NCI-H748 (cell line): ENCODE results near the gene RNF149.

ENCODE experiments used
- DNase-seq: peaks from one replicate; lab custom pipeline; 2025; ENCODE audit not compliant: unreplicated experiment; lab: John Stamatoyannopoulos, UW

RNF149 gene

DNA sequence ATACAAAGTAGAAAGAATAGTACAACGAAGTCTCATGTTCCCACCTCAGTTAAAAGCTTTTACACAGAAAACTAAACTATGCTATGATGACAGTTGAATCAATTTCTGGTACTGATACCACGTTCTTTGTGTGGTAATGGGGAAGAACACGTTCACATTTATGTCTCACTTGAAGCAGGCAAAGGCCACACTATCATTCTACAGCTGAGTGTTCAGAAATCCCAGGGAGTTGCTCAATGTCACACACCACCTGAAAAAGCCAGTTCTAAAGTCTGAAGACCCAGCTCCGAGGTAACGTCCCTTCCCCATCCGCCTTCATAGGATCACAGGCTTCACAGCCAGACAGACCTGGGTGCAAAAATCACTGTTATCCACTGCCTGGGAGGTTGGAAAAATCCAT is 8.9 kb downstream of the RNF149 start:
- DNase-seq: no peak

- no peak for DNase-seq
Measured at GRCh38 chr2:101297383-101297782, 11.1 kb downstream of the RNF149 start.

GRCh38 chr2:101296371-101296770 is 12.1 kb downstream of the RNF149 start:
- DNase-seq: no peak

DNA sequence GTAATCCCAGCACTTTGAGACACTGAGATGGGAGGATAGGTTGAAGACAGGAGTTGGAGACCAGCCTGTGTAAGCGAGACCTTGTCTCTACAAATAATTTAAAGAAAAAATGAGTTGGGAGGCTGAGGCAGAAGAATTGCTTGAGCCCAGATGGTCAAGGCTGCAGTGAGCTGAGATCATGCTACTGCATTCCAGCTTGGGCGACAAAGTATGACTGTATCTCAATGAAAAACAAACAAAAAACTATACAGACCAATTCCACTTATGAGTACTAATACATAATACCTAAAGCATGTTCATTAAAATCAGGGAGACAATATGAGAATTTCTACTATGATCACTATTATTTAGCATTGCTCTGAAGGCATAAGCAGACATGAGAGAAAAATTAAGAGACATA is 12.6 kb downstream of the RNF149 start:
- DNase-seq: no peak

- no peak for DNase-seq
Measured at GRCh38 chr2:101294861-101295260, 13.6 kb downstream of the RNF149 start.

DNA sequence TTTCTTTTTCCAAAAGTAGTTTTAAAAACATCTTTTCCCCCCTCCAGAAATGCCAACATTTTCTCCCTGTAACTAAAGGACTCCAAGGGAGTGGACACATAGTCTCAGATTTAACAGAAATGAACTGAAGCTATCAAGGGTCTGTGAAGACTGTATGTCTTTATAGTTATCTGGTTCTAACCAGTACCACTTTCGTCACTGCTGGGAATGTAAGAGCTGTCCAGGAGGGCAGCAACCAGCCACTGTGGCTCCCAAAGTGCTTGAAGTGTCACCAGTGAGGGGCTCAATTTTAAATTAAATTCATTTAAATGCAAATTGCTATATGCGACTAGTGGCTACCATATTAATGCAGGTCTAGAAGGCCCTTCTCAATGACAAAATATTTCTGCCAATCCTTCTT is 15.0 kb downstream of the RNF149 start:
- no peak for DNase-seq

GRCh38 chr2:101291973-101292372 is 16.5 kb downstream of the RNF149 start:
- no peak for DNase-seq

GRCh38 chr2:101290711-101291110 is 17.8 kb downstream of the RNF149 start:
- no peak for DNase-seq

DNA sequence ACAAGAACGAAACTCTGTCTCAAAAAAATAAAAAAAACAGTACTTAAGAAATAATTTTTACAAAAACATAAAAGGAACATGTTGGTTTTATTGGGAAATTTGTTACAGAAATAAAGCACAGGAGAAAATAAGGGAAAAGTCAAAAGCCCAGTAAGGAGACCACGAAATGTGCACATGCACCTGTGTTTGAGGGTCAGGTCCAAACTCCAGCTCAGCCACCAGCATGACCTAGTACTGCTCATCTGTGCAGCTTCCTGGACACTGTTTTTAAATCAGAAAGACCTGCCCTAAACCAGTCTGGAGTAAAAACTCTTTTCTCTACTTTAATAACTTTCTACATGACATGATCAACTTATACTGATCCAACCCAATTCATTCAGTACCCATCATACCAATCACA is 21.2 kb downstream of the RNF149 start:
- DNase-seq: no peak

GRCh38 chr2:101286684-101287083 is 21.8 kb downstream of the RNF149 start:
- no peak for DNase-seq

DNA sequence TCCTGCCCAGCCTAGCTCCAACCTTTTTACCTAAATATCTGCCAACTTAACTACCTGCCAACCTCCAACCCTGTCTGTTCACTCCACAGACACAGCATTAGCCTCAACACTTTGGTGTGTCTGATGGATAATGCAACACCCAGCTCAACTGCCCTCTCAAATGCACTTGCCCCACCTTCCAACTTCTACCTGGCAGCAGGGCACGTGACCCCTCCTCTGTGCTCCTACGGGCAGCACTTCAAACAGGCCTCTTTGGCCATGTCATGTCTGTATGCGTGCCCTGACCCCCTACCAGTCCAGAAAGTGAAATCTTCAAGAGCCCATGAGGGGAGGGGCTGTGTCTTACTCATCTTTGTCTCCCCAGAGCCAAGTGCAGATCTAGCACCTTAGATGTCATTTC is 25.5 kb downstream of the RNF149 start:
- no peak for DNase-seq

DNA sequence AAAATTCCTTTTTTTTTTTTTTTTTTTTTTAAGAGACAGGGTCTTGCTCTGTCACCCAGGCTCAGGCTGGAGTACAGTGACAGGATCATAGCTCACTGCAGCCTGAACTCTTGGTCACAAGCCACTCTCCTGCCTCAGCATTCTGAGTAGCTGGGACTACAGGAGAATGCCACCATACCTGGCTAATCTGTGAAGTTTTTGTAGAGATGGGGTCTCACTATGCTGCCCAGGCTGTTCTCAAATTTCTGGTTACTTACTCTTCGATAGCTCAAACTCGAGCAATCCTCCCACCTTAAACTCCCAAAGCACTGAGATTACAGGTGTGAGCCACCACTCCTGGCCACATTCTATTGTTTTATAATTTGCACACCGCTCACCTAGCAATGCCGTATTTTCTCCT is 27.0 kb downstream of the RNF149 start:
- no peak for DNase-seq

- no peak for DNase-seq
Measured at GRCh38 chr2:101278925-101279324, 29.6 kb downstream of the RNF149 start.

- DNase-seq: no peak
Measured at GRCh38 chr2:101277111-101277510, 31.4 kb downstream of the RNF149 start.

DNA sequence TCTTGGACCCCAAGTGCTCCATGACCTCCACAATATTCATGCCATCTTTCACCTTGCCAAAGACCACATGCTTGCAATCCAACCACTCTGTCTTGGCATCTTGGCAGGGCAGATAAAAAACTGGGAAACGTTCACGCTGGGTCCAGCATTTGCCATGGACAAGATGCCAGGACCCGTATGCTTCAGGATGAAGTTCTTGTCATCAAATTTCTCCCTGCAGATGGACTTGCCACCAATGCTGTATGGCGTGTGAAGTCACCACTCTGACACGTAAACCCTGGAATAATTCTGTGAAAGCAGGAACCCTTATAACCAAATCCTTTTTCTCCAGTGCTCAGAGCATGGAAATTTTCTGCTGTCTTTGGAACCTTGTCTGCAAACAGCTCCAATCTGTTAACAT is 34.4 kb downstream of the RNF149 start:
- no peak for DNase-seq

DNA sequence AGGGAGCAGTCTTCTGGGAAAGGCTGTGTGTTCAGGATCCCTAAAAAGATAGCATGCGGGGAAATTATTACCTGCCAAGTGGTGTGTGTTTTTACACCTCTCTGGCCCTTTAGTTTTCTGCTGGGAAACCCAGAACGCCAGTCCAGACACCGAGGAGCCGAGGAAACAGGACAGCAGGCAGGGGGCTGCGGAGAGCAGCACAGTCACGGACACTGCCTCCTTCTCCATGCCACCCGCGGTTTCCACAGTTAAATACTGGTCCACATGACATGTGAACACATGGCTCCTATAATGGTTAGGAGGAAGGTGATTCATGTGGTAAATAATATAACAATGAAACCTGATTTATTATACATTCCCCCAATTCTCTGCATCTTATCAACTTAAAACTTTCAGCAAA is 35.4 kb downstream of the RNF149 start:
- no peak for DNase-seq

DNA sequence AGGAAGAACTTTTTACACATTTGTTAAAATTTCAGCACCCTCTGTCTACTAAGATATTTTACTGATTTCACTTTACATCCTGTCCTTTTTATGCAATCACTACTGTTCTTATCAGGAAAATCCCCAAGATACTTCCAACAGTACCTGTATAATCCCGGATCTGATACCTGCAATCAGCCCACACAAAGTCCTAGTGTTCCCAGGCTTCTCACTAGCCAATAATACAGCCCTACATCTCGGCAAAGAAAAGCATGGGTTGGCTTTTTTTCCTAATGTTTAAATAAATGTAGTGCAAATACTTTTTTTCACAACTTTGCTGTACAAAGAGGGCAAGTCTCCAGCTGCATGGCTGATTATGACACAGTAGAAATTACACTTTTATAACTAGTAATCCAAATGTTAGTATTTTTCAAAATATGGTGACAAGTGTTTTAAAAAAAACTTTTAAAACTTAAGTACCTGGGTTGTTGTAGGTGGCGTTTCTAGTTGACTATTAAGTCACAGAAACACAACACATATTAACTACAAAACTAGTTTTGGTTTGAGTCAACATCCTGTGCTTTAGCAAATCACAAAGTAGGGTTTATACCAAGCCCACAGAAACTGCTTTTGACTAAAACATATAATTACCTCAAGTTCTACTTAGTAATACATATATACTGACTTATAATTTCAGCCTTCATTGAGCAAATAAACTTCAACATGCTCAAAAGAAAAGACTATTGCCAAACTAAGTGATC is 36.3 kb downstream of the RNF149 start:
- no peak for DNase-seq

GRCh38 chr2:101270700-101271259 is 37.7 kb downstream of the RNF149 start:
- no peak for DNase-seq

DNA sequence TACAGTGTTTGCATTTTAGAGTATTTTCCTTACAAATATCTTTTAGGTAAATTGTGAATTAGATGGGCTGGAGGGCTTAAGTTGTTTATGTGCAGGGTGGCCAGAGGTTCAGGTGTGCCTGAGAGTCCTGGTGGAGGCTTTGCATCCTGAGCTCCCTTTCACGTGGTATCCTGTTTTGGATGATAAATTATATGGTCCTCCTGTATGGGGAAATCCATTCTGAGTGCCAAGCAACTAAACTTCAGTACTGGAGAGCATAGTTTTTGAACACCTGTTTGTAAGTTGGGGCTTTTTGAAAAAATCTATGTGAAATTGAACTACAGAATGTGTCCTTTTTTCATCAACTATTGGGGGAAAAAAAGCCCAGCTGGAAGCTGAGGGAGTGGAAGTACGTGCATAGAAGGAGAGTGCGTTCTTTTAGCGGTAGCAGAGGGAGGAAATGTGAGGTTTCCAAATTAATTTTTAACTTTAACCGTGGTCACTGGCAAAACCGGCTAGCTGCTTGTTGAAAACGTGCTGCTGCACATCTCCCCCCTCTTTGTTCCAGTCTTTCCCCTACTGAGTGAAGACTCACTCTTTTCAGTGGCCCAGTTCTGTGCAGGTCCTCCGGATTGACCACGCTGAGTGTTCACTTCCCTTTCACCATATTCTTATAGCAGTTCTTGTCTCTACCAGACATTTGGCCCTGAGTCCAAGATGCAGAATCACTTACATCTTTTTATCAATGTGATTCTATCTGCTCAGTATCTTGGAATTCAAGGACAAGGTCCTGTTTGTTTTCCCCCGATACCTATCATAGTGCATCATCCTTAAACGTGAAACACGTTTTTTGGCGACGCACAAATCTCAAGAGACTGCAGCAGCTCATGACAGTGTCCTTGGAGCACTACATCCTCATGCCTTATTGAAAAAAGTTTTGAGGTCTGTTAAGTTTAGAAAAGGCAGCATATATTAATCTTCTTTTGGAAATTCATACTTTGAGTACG is 40.5 kb downstream of the RNF149 start:
- DNase-seq: no peak

DNA sequence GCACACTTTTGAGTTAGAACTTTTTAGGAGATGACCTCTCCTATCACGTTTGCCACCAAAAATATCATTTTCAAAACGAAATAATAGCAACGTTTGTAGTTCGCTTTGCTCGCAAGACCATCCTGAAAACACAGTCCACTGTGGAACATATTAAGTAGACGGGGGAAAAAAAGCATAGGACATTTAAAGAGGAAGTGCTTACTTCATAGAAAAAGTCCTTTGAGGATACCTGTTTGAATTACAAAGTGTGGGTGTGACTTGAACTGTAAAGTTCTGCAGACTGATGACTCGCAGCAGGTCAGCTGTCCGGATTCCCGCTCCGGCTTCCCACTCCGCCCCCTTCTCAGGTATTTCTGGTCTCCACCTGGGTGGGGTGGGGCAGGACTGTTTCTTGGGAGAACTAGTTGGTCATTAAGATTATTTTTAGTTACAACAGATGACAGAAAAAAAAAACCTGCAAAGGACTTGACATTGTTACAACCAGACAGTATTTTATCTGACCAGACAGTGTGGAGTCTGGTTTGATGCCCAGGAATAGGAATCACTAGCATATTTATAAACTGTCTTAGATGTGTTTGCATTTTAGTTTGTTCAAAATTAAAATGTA is 42.5 kb downstream of the RNF149 start:
- DNase-seq: no peak

DNA sequence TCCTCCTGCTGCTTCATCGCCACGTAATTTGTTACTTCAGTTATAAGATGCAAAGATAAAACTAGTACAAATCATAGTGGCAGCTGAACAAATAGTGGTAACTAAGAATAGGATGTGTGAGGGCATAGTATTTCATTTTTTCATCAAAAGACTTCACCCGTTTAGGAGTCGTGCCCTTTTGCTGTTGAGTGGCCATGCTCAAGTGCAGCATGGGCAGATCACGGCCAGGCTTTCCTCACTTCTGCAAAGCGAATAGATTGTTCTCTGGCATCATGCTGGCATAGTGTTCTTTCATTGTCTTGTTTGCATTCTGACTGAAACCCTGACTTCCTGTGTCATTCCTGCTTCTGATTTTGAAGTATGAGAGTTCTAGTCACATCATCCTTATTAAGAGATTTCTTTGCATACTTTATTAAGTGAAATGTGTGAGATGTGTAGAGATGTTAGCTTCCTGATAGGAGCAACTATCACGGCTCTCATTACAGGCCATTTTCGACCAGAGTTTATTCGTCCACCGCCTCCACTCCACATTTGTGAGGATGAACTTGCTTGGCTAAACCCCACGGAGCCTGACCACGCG is 44.1 kb downstream of the RNF149 start:
- DNase-seq: no peak
